Retinal pigment epithelial cell (primary cell): ENCODE measurements around the gene SYDE1.
"Not testable (repeated sequence)": the region's sequence is repeated elsewhere in the genome, so short reads cannot be mapped to it uniquely, and the experiment has no call there.

Experiments used
- DNase-seq: peaks from one replicate; pipeline ENCODE4 v3.0.0-alpha.2; 2010; ENCODE audit warnings: low read depth
- H3K4me3 ChIP-seq: 2 replicates; pipeline ENCODE4 v1.5.1; 2011; ENCODE audit warnings: mild to moderate bottlenecking, low read length, control low read depth, moderate library complexity
- TF ChIP-seq, protein P1 (sequence below): conservative IDR thresholded peaks from 2 replicates; pipeline ENCODE4 v1.5.1; 2011; ENCODE audit warnings: low read depth, low read length, control low read depth, inconsistent platforms

SYDE1 gene, protein sequence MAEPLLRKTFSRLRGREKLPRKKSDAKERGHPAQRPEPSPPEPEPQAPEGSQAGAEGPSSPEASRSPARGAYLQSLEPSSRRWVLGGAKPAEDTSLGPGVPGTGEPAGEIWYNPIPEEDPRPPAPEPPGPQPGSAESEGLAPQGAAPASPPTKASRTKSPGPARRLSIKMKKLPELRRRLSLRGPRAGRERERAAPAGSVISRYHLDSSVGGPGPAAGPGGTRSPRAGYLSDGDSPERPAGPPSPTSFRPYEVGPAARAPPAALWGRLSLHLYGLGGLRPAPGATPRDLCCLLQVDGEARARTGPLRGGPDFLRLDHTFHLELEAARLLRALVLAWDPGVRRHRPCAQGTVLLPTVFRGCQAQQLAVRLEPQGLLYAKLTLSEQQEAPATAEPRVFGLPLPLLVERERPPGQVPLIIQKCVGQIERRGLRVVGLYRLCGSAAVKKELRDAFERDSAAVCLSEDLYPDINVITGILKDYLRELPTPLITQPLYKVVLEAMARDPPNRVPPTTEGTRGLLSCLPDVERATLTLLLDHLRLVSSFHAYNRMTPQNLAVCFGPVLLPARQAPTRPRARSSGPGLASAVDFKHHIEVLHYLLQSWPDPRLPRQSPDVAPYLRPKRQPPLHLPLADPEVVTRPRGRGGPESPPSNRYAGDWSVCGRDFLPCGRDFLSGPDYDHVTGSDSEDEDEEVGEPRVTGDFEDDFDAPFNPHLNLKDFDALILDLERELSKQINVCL

DNA sequence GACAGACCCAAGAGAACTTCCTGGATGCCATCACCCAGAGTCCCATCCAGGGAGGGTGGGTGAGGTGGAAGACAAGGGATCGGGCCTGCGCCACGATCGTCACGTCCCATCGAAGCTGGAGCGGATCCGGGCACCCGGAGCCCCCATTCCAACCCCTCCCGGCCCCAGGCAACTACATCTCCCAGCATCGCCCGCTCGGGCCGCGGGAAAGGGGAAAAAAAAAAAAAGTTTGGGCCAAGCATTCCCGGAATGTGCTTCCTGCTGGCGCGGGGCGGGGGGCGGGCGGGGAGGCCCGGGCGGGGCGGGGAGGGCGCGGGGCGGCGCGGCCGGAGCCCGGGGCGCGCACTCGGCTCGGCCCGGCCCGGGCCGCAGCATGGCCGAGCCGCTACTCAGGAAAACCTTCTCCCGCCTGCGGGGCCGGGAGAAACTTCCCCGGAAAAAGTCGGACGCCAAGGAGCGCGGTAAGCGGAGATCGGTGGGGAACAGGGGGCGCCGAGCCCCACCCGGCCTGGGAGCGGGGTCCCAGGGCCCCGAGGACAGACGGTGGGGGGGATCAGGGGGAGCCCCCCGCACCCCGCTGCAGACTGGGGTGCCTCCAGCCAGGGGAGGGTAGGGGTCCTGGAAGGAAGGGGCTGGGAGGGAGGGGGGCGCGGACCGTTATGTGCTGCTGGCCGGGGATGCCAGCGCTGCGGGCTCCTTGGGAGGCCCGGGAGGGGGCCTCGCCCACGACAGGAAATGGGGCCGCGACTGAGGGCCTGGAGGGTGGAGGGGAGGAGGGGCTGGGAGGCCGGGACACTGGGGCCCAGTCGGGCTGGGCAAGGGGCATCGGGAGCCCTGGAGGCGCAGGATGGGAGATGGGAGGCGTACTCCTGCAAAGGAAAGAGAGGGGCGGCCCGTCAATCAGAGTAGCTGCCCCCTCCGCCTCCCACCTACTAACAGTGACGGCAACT, at the start of gene SYDE1:
SYDE1 (plus strand) TSS at position 341 of the 950 bp plus-strand sequence; CDS start at position 374, 33 bp downstream.
- H3K4me3 ChIP-seq, result peak within 1 kb of the TSS; percentile 80
- TF ChIP-seq, protein P1, sequence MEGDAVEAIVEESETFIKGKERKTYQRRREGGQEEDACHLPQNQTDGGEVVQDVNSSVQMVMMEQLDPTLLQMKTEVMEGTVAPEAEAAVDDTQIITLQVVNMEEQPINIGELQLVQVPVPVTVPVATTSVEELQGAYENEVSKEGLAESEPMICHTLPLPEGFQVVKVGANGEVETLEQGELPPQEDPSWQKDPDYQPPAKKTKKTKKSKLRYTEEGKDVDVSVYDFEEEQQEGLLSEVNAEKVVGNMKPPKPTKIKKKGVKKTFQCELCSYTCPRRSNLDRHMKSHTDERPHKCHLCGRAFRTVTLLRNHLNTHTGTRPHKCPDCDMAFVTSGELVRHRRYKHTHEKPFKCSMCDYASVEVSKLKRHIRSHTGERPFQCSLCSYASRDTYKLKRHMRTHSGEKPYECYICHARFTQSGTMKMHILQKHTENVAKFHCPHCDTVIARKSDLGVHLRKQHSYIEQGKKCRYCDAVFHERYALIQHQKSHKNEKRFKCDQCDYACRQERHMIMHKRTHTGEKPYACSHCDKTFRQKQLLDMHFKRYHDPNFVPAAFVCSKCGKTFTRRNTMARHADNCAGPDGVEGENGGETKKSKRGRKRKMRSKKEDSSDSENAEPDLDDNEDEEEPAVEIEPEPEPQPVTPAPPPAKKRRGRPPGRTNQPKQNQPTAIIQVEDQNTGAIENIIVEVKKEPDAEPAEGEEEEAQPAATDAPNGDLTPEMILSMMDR, result no peak
- no peak for DNase-seq

DNA sequence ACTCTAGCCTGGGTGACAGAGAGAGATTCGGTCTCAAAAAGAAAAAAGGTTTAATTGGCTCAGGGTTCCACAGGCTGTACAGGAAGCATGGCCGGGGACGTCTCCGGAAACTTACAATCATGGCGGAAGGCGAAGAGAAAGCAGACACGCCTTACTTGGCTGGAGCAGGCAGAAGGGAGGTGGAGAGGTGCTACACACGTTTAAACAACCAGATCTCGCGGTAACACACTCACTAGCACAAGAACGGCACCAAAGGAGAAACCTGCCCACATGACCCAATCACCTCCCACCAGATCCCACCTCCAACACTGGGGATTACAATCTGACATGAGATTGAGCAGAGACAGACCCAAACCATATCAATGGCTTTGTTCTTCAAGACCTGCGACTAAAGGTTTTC, 45.2 kb upstream of the SYDE1 start:
- DNase-seq, result no peak
- no peak overlapping the region for H3K4me3 ChIP-seq
- TF ChIP-seq, protein P1, result no peak

DNA sequence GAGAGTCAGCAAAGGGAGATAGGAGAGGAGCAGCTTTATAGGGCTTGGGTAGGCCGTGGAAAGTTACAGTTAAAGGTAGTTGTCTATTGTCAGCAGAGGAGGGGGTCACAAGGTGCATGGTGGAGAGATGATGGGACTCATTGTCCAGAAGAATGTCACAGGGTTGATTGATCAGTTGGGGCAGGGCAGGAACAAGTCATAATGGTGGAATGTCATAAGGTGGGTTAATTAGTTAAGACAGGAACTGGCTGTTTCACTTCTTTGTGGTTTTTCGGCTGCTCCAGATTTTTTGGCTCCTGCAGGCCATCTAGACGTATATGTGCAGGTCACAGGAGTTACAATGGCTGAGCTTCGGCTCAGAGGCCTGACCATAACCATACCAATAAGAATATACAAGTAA, 36.8 kb upstream of the SYDE1 start:
- H3K4me3 ChIP-seq, DNase-seq: not testable (repeated sequence)

DNA sequence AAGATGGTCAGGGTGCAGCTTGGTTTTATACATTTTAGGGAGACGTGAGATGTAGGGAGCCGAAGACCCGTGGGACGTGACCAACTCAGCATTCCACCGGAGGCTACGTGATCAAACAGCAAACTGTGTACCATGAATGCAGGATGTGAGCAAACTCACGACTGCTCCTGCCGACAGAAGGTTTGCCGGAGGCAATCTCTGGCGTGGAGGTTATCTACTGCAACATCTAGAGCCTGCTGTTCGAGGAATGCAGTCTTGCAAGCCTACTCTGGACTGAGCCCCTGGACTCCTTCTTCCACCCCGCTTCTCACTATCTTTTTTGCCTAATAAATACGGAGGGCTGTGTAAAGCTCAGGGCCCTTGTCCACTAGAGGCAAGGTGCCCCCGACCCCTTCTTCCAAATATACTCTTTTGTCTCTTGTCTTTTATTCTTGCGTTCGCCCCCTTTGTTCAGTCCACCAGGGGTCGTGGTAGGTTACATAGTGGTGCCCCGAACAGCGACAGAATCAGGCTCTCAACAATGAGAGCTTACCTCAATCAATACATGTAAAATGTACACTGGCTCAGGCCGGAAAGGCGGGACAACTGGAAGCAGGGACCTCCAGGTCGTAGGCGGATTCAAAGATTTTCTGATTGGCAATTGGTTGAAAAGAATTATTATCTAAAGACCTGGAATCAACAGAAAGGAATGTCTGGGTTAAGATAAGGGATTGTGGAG, 34.1 kb upstream of the SYDE1 start:
- TF ChIP-seq, protein P1, result no peak
- no peak for DNase-seq
- H3K4me3 ChIP-seq, result no peak overlapping the region

DNA sequence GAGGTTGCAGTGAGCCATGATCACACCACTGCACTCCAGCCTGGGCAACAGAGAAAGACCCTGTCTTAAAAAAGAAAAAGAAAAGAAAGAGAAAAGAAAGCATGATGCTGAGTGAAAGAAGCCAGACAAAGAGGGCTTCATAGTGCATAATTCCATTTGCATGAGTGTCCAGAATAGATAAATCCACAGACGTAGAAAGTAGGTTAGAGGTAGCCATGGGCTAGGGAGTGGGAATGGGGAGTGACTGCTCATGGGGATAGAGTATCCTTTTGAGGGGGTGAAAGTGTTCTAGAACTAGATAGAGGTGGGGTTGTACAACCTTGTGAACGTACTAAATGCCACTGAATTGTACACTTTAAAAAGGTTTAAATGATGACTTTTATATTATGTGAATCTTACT, 32.8 kb upstream of the SYDE1 start:
- no peak overlapping the region for H3K4me3 ChIP-seq
- TF ChIP-seq, protein P1, result no peak
- DNase-seq, result no peak

DNA sequence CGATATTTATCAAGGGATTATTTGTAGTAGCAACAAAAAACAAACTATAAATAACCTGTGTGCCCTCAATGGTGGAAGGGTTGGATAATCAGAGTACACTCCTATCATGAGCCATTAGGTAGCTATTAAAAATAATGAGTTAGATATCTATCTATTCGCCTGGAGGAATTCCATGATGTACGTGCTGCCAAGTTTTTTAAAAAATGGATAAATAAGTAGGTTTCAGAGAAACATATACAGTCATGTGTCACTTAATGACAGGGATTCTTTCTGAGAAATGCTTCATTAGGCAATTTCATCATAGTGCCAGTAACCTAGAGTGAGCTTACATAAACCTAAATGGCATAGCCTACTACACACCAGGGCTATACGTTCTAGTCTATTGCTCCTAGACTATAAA, 31.4 kb upstream of the SYDE1 start:
- TF ChIP-seq, protein P1, result no peak
- no peak for DNase-seq
- no peak overlapping the region for H3K4me3 ChIP-seq

DNA sequence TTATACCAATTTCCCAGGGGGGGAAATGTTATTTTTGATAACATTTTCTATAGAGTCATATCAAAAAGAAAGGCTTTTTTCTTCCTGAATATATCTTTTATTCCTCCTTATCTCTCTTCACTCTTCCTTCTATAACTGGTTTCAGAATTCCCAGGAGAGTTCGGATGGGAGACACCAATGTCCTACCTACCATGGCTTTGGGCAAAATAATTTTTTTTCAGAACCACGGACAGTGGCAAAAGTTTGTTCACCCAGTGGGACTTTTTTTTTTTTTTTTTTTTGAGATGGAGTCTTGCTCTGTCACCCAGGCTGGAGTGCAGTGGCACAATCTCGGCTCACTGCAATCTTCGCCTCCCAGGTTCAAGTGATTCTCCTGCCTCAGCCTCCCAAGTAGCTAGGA, 27.2 kb upstream of the SYDE1 start:
- not testable (repeated sequence) for H3K4me3 ChIP-seq, DNase-seq
